Gastroesophageal sphincter (tissue), 3 donors: ENCODE data around the gene TEX48.

Experiments used
- CTCF ChIP-seq, 4 experiments: fragments of 200-600 bp in 2 of 4; fragments of 450-650 bp in 2 of 4; sonication (generic) in 1 of 4; IDR thresholded peaks; one replicate each; pipeline ENCODE4 v1.5.1; 2017 to 2019; ENCODE audit warnings: antibody characterized with exemption in 4 of 4, mild to moderate bottlenecking in 2 of 4, moderate library complexity in 2 of 4
- POLR2A ChIP-seq, 2 donors: fragments of 450-650 bp; IDR thresholded peaks; one replicate each; pipeline ENCODE4 v1.6.1; 2017; ENCODE audit warnings: antibody characterized with exemption in 2 of 2, mild to moderate bottlenecking in 2 of 2, moderate library complexity in 1 of 2

- TF ChIP-seq POLR2A (IDR thresholded peaks at IDR 0.05) (no peak), CTCF (IDR thresholded peaks at IDR 0.05) (no peak)
Observed at GRCh38 chr9:114671605-114672004, 10.4 kb downstream of the TEX48 start.
